GM13976 (cell line): ENCODE results near the gene PITPNB.

ENCODE experiments used
- DNase-seq: peaks from one replicate; pipeline ENCODE4 v3.0.0; 2012; ENCODE audit warnings: low spot score
- in situ Hi-C: fragments of 300-500 bp; cut with MboI; formaldehyde crosslinking; loops from one replicate; pipeline ENCODE4 v1.12.0; 2022; ENCODE audit warnings: low sequenced_read_pairs, mixed read lengths, inconsistent platforms; ENCODE audit not compliant: unreplicated experiment
- TF ChIP-seq, protein P1 (sequence below): IDR thresholded peaks from 2 replicates; pipeline ENCODE4 v1.5.1; 2012; ENCODE audit warnings: borderline replicate concordance, mild to moderate bottlenecking; ENCODE audit not compliant: insufficient read depth; ENCODE audit errors: extremely low read depth, missing control alignments, control extremely low read depth

The PITPNB gene

DNA sequence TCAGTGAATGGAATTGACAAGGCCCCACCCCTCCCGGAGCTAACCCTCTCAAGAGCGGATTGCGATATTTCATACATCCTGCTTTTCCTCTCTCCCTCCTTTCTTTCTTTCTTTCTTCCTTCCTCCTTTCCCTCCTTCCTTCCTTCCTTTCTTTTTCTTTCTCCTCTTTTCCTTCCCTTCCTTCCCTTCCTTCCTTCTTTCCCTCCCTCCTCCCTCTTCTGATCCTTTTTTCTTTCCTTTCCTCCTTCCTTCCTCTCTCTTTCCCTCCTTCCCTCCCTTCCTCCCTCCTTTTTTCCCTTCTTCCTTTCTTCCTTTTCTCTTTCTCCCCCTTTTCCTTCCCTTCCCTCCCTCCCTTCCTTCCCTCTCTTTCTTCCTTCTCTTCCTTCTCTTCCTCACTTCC is 102.5 kb downstream of the PITPNB start:
- in situ Hi-C loops: no loop called here
- TF ChIP-seq, protein P1, sequence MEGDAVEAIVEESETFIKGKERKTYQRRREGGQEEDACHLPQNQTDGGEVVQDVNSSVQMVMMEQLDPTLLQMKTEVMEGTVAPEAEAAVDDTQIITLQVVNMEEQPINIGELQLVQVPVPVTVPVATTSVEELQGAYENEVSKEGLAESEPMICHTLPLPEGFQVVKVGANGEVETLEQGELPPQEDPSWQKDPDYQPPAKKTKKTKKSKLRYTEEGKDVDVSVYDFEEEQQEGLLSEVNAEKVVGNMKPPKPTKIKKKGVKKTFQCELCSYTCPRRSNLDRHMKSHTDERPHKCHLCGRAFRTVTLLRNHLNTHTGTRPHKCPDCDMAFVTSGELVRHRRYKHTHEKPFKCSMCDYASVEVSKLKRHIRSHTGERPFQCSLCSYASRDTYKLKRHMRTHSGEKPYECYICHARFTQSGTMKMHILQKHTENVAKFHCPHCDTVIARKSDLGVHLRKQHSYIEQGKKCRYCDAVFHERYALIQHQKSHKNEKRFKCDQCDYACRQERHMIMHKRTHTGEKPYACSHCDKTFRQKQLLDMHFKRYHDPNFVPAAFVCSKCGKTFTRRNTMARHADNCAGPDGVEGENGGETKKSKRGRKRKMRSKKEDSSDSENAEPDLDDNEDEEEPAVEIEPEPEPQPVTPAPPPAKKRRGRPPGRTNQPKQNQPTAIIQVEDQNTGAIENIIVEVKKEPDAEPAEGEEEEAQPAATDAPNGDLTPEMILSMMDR: no peak
- DNase-seq: no peak

DNA sequence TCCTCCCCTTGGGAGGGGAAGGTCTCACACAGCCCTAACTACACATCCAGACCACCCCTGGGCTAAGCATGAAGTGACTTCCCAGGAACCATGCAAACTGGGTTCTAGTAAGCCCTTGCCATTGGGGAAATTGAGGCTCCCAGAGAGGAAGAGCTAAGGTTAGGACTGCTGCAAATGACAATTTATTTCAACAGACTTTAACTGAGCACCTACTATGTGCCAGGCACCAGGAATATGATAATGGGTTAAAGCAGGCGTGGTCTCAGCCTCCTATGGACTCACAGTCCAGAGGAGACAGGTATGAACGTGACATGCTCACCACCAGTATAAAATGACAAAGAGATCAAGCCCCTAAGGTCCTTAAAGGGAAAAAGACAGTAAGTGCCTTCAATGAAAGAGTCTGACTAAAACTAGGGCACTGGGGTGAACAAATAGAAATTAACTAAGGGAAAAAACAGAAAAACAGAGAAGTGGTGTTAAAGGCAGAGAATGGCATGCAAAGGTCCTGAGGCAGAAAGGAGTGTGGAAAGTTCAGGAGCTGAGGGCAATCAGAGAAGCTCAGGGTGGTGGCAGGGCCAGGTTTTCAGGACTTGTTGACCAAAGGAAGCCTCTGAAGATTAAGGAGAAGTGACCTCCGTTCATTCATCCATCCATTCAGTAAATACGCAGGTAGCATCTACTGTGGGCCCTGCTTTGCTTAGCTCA is 103.1 kb downstream of the PITPNB start:
- DNase-seq: no peak
- TF ChIP-seq, protein P1: no peak
- in situ Hi-C loops: no loop called here

DNA sequence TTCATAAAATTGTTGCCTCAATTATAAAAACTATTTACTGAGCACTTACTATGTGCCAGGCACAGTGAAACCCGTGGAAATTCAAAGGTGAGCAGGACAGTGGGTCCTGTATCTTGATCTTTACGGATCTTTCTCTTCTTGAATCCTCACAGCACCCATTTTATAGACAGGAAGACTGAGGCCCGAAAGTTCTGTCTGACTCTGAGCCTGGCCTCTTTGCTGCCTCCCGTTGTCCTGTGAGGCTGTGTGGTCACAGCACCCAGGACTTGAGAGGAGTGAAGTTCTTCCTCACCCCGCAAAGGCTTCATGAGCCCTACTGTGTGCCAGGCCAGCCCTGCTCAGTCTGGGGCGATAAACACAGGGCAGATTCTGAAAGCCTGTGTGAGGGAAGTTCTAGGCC is 104.1 kb downstream of the PITPNB start:
- in situ Hi-C loops: no loop called here
- DNase-seq: no peak
- TF ChIP-seq, protein P1: no peak

DNA sequence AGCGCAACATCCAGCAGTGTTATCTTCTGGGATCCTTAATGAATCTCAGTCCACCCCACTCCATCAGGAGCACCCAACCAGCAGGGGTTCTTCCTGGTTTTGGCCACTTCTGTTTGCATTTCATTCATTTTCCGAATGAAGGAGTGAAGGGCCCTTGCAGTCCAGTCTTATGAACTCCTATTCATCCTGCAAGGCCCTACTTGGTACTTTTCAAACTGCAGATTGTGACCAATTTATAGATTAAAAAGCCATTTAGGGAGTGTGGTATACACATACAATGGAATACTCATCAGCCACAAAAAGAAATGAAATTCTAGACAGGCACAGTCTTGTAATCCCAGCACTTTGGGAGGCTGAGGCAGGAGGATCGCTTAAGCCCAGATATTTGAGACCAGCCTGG is 107.3 kb downstream of the PITPNB start:
- in situ Hi-C loops: no loop called here
- no peak for DNase-seq
- TF ChIP-seq, protein P1: no peak

DNA sequence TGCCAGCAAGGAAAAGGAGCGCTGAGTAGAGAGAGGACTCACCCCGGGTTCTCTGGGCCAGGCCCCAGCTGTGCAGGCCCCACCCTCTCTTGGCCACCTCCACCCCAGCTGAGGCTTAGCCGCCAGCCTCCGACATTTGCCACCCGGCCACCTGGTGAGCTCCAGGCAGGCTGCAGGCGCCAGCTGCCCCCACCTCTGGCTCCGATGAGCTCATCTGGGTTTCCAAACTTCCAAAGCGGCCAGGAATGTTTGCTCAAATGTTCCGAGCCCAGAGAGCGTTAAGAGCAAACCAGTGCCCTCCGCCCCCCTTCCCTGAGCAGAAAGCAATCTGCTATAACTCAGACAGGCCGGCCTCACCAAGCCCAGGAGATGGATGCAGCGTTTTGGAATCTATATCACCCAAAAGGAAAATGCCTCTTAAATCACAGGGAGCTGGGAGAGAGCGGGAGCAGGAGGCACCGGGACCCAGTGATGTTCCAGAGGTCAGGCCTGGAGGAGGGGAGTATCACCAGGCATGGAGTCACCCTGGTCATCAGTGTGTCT is 108.4 kb downstream of the PITPNB start:
- in situ Hi-C loops: no loop called here
- DNase-seq: no peak
- TF ChIP-seq, protein P1: no peak

DNA sequence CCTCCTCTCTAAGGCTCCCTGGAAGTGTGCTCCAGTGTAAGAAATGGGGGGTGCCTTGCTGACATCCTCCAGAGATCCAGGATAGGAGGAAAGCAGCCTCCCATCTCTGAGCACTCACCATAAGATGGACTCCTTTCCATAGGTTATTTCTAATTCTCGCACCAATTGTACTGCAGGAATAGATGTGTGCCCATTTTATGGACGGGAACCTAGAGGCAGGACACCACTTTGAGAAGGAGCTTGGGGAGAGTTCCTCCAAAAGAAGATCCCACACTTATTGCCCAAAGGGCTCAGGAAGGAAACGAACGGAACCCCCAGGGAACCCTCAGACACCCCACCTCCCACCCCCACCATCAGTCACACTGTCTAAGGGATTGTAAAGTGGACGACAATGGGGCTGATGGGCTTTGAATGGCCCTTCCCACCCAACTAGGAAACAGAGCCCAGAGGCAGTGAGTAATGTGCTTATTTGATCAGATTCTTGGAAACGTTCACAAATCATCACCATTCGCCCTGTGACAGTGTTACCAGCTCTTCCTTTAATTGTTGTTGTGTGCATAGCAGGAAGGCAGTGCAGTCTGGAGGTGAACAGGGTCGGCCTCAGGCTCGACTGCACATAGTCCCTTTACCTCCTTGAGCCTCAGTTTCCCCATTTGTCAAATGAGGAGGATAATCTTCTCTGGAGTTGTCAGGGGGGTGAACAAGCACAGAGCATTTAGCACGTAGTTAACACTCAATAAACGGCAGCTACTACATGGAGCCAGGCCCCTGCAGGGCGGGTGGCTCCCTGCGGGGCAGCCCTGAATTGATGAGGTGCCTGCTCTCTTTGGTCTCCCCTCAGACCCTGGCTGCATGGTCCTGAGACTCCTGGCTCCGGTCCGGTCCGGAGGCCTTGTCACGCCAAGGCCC is 109.1 kb downstream of the PITPNB start:
- in situ Hi-C loops: no loop called here
- TF ChIP-seq, protein P1: no peak
- DNase-seq: no peak
